WTC11 (cell line): ENCODE measurements around the gene PRKRA. TPM values are rescaled to one million over a fixed set of nuclear protein-coding genes. Genes with fewer than 3 reads are reported as not detected.

Experiments
- AFF4 ChIP-seq: sonication (generic); formaldehyde crosslinking; IDR thresholded peaks from 2 replicates; pipeline ENCODE4 v1.8.1; 2023; ENCODE audit warnings: mild to moderate bottlenecking, missing genetic modification reagents, borderline replicate concordance
- ATF1 ChIP-seq: sonication (generic); formaldehyde crosslinking; IDR thresholded peaks from 2 replicates; pipeline ENCODE4 v1.8.1; 2023; ENCODE audit warnings: mild to moderate bottlenecking, moderate library complexity, missing genetic modification reagents
- ATF3 ChIP-seq: sonication (generic); formaldehyde crosslinking; conservative IDR thresholded peaks from 2 replicates; pipeline ENCODE4 v1.8.1; 2022; ENCODE audit warnings: mild to moderate bottlenecking, missing genetic modification reagents
- CREB1 ChIP-seq: sonication (generic); formaldehyde crosslinking; IDR thresholded peaks from 2 replicates; pipeline ENCODE4 v1.8.0; 2023; ENCODE audit warnings: mild to moderate bottlenecking, missing genetic modification reagents
- CREM ChIP-seq: sonication (generic); formaldehyde crosslinking; IDR thresholded peaks from 2 replicates; pipeline ENCODE4 v1.8.1; 2022; ENCODE audit warnings: mild to moderate bottlenecking, missing genetic modification reagents, moderate library complexity
- E2F4 ChIP-seq: sonication (generic); formaldehyde crosslinking; IDR thresholded peaks from 2 replicates; pipeline ENCODE4 v1.8.1; 2022; ENCODE audit warnings: low read depth, mild to moderate bottlenecking, moderate library complexity, missing genetic modification reagents, borderline replicate concordance
- EMX1 ChIP-seq: fragments of 250-450 bp; sonication (Bioruptor Pico); IDR thresholded peaks from 2 replicates; pipeline ENCODE4 v1.8.0; 2021; ENCODE audit warnings: mild to moderate bottlenecking
- ERG ChIP-seq: fragments of 250-450 bp; sonication (Bioruptor Pico); IDR thresholded peaks from 2 replicates; pipeline ENCODE4 v1.8.0; 2021; ENCODE audit warnings: mild to moderate bottlenecking
- ESRRA ChIP-seq: sonication (generic); formaldehyde crosslinking; IDR thresholded peaks from 2 replicates; pipeline ENCODE4 v1.8.1; 2022; ENCODE audit warnings: mild to moderate bottlenecking, missing genetic modification reagents, borderline replicate concordance
- ETV6 ChIP-seq: sonication (generic); formaldehyde crosslinking; IDR thresholded peaks from 2 replicates; pipeline ENCODE4 v1.8.1; 2022; ENCODE audit warnings: mild to moderate bottlenecking, missing genetic modification reagents
- FOXK1 ChIP-seq: sonication (generic); formaldehyde crosslinking; IDR thresholded peaks from 2 replicates; pipeline ENCODE4 v1.8.0; 2022; ENCODE audit warnings: mild to moderate bottlenecking, moderate library complexity, missing genetic modification reagents
- GABPB1 ChIP-seq: sonication (generic); formaldehyde crosslinking; IDR thresholded peaks from 2 replicates; pipeline ENCODE4 v1.8.1; 2023; ENCODE audit warnings: mild to moderate bottlenecking, missing genetic modification reagents
- IRF2 ChIP-seq: sonication (generic); formaldehyde crosslinking; IDR thresholded peaks from 2 replicates; pipeline ENCODE4 v1.8.0; 2022; ENCODE audit warnings: low read depth, missing genetic modification reagents, borderline replicate concordance
- MAX ChIP-seq: sonication (generic); formaldehyde crosslinking; IDR thresholded peaks from 2 replicates; pipeline ENCODE4 v1.8.0; 2022; ENCODE audit warnings: mild to moderate bottlenecking, missing genetic modification reagents
- NFATC4 ChIP-seq: fragments of 250-450 bp; sonication (Bioruptor Pico); IDR thresholded peaks from 2 replicates; pipeline ENCODE4 v1.9.0; 2021; ENCODE audit warnings: mild to moderate bottlenecking
- NR3C1 ChIP-seq: sonication (generic); formaldehyde crosslinking; conservative IDR thresholded peaks from 2 replicates; pipeline ENCODE4 v1.8.1; 2023; ENCODE audit warnings: low read depth, mild to moderate bottlenecking, missing genetic modification reagents
- PRDM15 ChIP-seq: sonication (generic); formaldehyde crosslinking; IDR thresholded peaks from 2 replicates; pipeline ENCODE4 v1.8.0; 2022; ENCODE audit warnings: missing genetic modification reagents
- SP1 ChIP-seq: sonication (generic); formaldehyde crosslinking; conservative IDR thresholded peaks from 2 replicates; pipeline ENCODE4 v1.8.1; 2022; ENCODE audit warnings: missing genetic modification reagents
- TEAD4 ChIP-seq: sonication (generic); formaldehyde crosslinking; IDR thresholded peaks from 2 replicates; pipeline ENCODE4 v1.8.0; 2022; ENCODE audit warnings: mild to moderate bottlenecking, missing genetic modification reagents
- ZMAT4 ChIP-seq: fragments of 250-450 bp; sonication (Bioruptor Pico); IDR thresholded peaks from 2 replicates; pipeline ENCODE4 v1.9.0; 2021; ENCODE audit warnings: mild to moderate bottlenecking
- ZNF416 ChIP-seq: fragments of 250-450 bp; sonication (Bioruptor Pico); IDR thresholded peaks from 2 replicates; pipeline ENCODE4 v1.9.0; 2021; ENCODE audit warnings: mild to moderate bottlenecking, inconsistent platforms
- total RNA-seq: library from RNA; stranded (reverse); gene quantifications from 3 replicates; pipeline ENCODE4 v1.2.3, GENCODE V29; 2021

Gene PRKRA
- total RNA-seq, 1 experiment from 2014 or later: 55.4 TPM

- 0 out of 2 replicates have a peak, but pooled peaks have one; percentile 24 for TF ChIP-seq AFF4 (CRISPR knock-in tag)
- no peak for TF ChIP-seq ATF1 (CRISPR knock-in tag)
- peak; percentile 18; the same call in 1 of the 2 replicates for TF ChIP-seq MAX
- TF ChIP-seq ETV6 (CRISPR knock-in tag): peak; percentile 74
- TF ChIP-seq CREB1 (CRISPR knock-in tag): no peak
- TF ChIP-seq FOXK1 (CRISPR knock-in tag): peak; percentile 90
- no peak for TF ChIP-seq ATF3 (CRISPR knock-in tag)
- TF ChIP-seq ESRRA (CRISPR knock-in tag): no peak
- TF ChIP-seq EMX1 (CRISPR knock-in tag): no peak
- no peak for TF ChIP-seq PRDM15 (CRISPR knock-in tag)
- TF ChIP-seq ZNF416 (CRISPR knock-in tag): no peak
- TF ChIP-seq NR3C1: no peak
- peak; percentile 75; the same call in 1 of the 2 replicates for TF ChIP-seq CREM
- TF ChIP-seq SP1 (CRISPR knock-in tag): peak; percentile 47; the same call in 1 of the 2 replicates
- no peak for TF ChIP-seq E2F4 (CRISPR knock-in tag)
- no peak for TF ChIP-seq ERG (CRISPR knock-in tag)
- no peak for TF ChIP-seq IRF2 (CRISPR knock-in tag)
- no peak; the same call in 1 of the 2 replicates for TF ChIP-seq GABPB1 (CRISPR knock-in tag)
- TF ChIP-seq ZMAT4 (CRISPR knock-in tag): no peak
- no peak for TF ChIP-seq NFATC4 (CRISPR knock-in tag)
- no peak for TF ChIP-seq TEAD4
These were observed 29.5 kb upstream of the PRKRA start, which contains the start of gene PLEKHA3 (continued) for GRCh38 chr2:178480227-178481181.
